ENCODE data around the gene POLR2I.
"Not testable (repeated sequence)": the region's sequence is repeated elsewhere in the genome, so short reads cannot be mapped to it uniquely, and the experiment has no call there.

The POLR2I gene

GRCh38 chr19:36114721-36115452 is at the start of gene POLR2I:
Gene POLR2I, minus strand, starts transcription at chr19:36114875. Its CDS starts 19 bp downstream, at chr19:36114856.
- DNase-seq: peak; percentile 98

GRCh38 chr19:36163813-36164212 is 49.1 kb upstream of the POLR2I start:
- DNase-seq: no peak

- DNase-seq: no peak
These were observed 46.3 kb upstream of the POLR2I start for GRCh38 chr19:36160821-36161596.

- no peak for DNase-seq
These were observed 38.5 kb upstream of the POLR2I start for GRCh38 chr19:36153126-36153525.

- no peak for DNase-seq
These were observed 37.8 kb upstream of the POLR2I start, which contains the start of gene COX7A1 for GRCh38 chr19:36152352-36153091. Gene COX7A1, minus strand, starts transcription at chr19:36152447. Its CDS starts 40 bp downstream, at chr19:36152407.

- DNase-seq: no peak
These were observed 37.3 kb upstream of the POLR2I start for GRCh38 chr19:36152019-36152351.

- DNase-seq: no peak
These were observed 36.7 kb upstream of the POLR2I start for GRCh38 chr19:36151144-36152018.

GRCh38 chr19:36150586-36150985 is 35.9 kb upstream of the POLR2I start:
- no peak for DNase-seq

- no peak for DNase-seq
These were observed 35.2 kb upstream of the POLR2I start for GRCh38 chr19:36149673-36150406.

- no peak for DNase-seq
These were observed 29.9 kb upstream of the POLR2I start for GRCh38 chr19:36144624-36145023.

- DNase-seq: no peak
These were observed 27.8 kb upstream of the POLR2I start for GRCh38 chr19:36142496-36142895.

- no peak for DNase-seq
These were observed 27.4 kb upstream of the POLR2I start for GRCh38 chr19:36142046-36142445.

- DNase-seq: peak; percentile 92 to 93
These were observed 26.6 kb upstream of the POLR2I start for GRCh38 chr19:36141039-36141927.

GRCh38 chr19:36140304-36141038 is 25.8 kb upstream of the POLR2I start:
- DNase-seq: peak; percentile 49 to 62

- DNase-seq: peak; percentile 94 to 96
These were observed 25.0 kb upstream of the POLR2I start, which contains the start of gene CAPNS1 for GRCh38 chr19:36139473-36140303. Gene CAPNS1, plus strand, starts transcription at chr19:36140066. Its CDS starts 946 bp downstream, at chr19:36141012.

- DNase-seq: no peak
These were observed 24.4 kb upstream of the POLR2I start for GRCh38 chr19:36139120-36139472.

- DNase-seq: peak in 1 of 2 experiments; percentile 19
These were observed 22.4 kb upstream of the POLR2I start for GRCh38 chr19:36136964-36137686.

- not testable (repeated sequence) for DNase-seq
These were observed 20.2 kb upstream of the POLR2I start for GRCh38 chr19:36134867-36135266.
